Natural killer cell (primary cell): Measurements from ENCODE around the gene SNED1. TPM values are rescaled to one million over a fixed set of nuclear protein-coding genes. Genes with fewer than 3 reads are reported as not detected.

ENCODE experiments used
- ATAC-seq, 3 donors: fragments of 150-1000 bp in 2 of 3; fragments of 200-7000 bp in 1 of 3; cut with Tn5 transposase; 1 replicate in 1 of 3; 2 replicates in 2 of 3; pipeline ENCODE4 v1.10.0; 2021; ENCODE audit warnings: mild to moderate bottlenecking in 2 of 3, moderate library complexity in 2 of 3
- DNase-seq, 2 donors: peaks; one replicate each; pipeline versions ENCODE4 v3.0.0 to v3.0.0-alpha.2; 2013 to 2021; ENCODE audit warnings: mixed read lengths in 1 of 2
- H3K27ac ChIP-seq: one replicate; pipeline ENCODE4 v1.5.1; 2013; ENCODE audit warnings: mild to moderate bottlenecking, low read length
- H3K27me3 ChIP-seq: one replicate; pipeline ENCODE4 v1.6.1; 2013; ENCODE audit warnings: low read length; ENCODE audit not compliant: control insufficient read depth, insufficient read depth
- H3K36me3 ChIP-seq: one replicate; pipeline ENCODE4 v1.6.1; 2013; ENCODE audit warnings: low read length; ENCODE audit not compliant: control insufficient read depth, insufficient read depth
- H3K4me1 ChIP-seq: one replicate; pipeline ENCODE4 v1.6.1; 2013; ENCODE audit warnings: low read length; ENCODE audit not compliant: control insufficient read depth, insufficient read depth
- H3K4me3 ChIP-seq: one replicate; pipeline ENCODE4 v1.5.1; 2013; ENCODE audit warnings: low read length
- H3K9me3 ChIP-seq: one replicate; pipeline ENCODE4 v1.6.1; 2013; ENCODE audit warnings: low read length; ENCODE audit not compliant: control insufficient read depth, insufficient read depth
- H3K27ac Mint-ChIP-seq, 2 donors: one replicate each; pipeline ENCODE4 v1.8.0; 2022; ENCODE audit warnings: mild to moderate bottlenecking in 2 of 2, mixed read lengths in 2 of 2, moderate library complexity in 1 of 2
- H3K27me3 Mint-ChIP-seq, 2 donors: one replicate each; pipeline ENCODE4 v1.8.0; 2022; ENCODE audit warnings: low read depth in 2 of 2, mixed read lengths in 2 of 2
- H3K36me3 Mint-ChIP-seq: one replicate; pipeline ENCODE4 v1.8.0; 2022; ENCODE audit warnings: mixed read lengths
- H3K4me1 Mint-ChIP-seq, 2 donors: one replicate each; pipeline ENCODE4 v1.8.0; 2022; ENCODE audit warnings: mixed read lengths in 2 of 2
- H3K4me3 Mint-ChIP-seq: one replicate; pipeline ENCODE4 v1.8.0; 2022; ENCODE audit warnings: mild to moderate bottlenecking, moderate library complexity, mixed read lengths
- H3K9me3 Mint-ChIP-seq, 2 donors: one replicate each; pipeline ENCODE4 v1.8.0; 2022; ENCODE audit warnings: mixed read lengths in 2 of 2
- WGBS: methylation state at CpG from one replicate; pipeline ENCODE4 v1.1.7; 2013; ENCODE audit warnings: missing lambda C conversion rate; ENCODE audit not compliant: insufficient coverage; 5-methylcytosine and 5-hydroxymethylcytosine counted together
- intact Hi-C: fragments of 100-400 bp; cut with micrococcal nuclease; formaldehyde crosslinking; loops from one replicate; pipeline ENCODE4 v1.14.2; 2022
- total RNA-seq, 4 donors: library from RNA; stranded (reverse); fragments of 120-200 nt in 1 of 4; gene quantifications; one replicate each; pipeline versions ENCODE4 v1.2.3 to v1.2.4, GENCODE V29; 2013 to 2022
- TF ChIP-seq, protein P1 (sequence below): fragments of 200-600 bp; IDR thresholded peaks from one replicate; pipeline ENCODE4 v1.8.0; 2022; ENCODE audit warnings: antibody characterized with exemption

The SNED1 gene
- total RNA-seq, 3 donors from 2014 or later (not counting 1 experiment from before 2014, with no cell fraction given): 0.97 to 4.9 (median 2.5) TPM

DNA sequence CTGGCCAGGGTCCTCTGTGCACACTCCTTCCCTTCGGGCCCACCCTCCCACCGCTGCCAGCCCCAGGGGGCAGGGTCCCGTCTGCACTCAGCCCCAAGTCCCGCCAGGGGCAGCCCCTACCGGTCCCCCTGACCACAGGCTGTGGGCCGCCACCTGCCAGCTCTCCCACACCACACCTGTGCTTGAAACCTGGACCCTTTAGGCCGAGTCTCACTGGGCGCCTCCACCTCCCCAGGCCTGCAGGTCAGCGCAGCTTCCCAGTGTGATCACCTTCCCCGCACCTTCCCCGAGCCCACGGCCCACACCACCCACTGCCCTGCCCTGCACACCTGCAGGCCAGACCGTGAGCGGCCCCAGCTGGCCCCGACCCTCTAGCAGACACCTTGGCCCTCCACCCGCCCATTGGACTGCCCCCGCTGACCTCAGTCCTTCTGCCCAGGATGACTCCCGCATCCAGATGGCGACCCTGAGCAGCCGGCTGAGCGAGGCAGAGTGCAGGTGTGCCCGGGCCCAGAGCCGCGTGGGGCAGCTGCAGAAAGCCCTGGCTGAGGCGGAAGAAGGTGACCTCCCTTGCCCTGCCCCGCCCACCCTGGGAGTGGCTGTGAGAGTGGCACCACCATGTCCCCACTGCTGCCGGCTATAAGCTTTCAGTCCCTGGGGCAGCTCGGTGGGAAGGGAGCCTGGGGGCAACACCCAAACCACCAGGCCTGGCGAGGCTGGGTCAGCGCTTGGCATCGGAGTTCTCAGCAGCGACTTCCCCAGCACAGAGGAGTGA is 31.3 kb upstream of the SNED1 start:
- intact Hi-C loops: no loop called here
- Histone ChIP-seq H3K9me3 (no peaks in the 10 kb centered on the region), H3K27ac (no peak overlapping the region), H3K36me3 (no peaks in the 10 kb centered on the region), H3K4me1 (peaks cover 5% of the 10 kb centered on the region), H3K27me3 (no peaks in the 10 kb centered on the region), H3K4me3 (no peak overlapping the region)
- H3K9me3 Mint-ChIP-seq: no peaks in the 10 kb centered on the region
- no peaks in the 10 kb centered on the region for H3K36me3 Mint-ChIP-seq
- ATAC-seq: no peak
- no peak overlapping the region for H3K4me3 Mint-ChIP-seq
- 86% methylated on average over 32 of the region's 32 CpGs for WGBS
- no peak for DNase-seq
- H3K27ac Mint-ChIP-seq: no peak overlapping the region
- TF ChIP-seq, protein P1, sequence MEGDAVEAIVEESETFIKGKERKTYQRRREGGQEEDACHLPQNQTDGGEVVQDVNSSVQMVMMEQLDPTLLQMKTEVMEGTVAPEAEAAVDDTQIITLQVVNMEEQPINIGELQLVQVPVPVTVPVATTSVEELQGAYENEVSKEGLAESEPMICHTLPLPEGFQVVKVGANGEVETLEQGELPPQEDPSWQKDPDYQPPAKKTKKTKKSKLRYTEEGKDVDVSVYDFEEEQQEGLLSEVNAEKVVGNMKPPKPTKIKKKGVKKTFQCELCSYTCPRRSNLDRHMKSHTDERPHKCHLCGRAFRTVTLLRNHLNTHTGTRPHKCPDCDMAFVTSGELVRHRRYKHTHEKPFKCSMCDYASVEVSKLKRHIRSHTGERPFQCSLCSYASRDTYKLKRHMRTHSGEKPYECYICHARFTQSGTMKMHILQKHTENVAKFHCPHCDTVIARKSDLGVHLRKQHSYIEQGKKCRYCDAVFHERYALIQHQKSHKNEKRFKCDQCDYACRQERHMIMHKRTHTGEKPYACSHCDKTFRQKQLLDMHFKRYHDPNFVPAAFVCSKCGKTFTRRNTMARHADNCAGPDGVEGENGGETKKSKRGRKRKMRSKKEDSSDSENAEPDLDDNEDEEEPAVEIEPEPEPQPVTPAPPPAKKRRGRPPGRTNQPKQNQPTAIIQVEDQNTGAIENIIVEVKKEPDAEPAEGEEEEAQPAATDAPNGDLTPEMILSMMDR: no peak
- H3K27me3 Mint-ChIP-seq: peaks cover 0 to 3% of the 10 kb centered on the region in 2 donors
- no peaks in the 10 kb centered on the region for H3K4me1 Mint-ChIP-seq

DNA sequence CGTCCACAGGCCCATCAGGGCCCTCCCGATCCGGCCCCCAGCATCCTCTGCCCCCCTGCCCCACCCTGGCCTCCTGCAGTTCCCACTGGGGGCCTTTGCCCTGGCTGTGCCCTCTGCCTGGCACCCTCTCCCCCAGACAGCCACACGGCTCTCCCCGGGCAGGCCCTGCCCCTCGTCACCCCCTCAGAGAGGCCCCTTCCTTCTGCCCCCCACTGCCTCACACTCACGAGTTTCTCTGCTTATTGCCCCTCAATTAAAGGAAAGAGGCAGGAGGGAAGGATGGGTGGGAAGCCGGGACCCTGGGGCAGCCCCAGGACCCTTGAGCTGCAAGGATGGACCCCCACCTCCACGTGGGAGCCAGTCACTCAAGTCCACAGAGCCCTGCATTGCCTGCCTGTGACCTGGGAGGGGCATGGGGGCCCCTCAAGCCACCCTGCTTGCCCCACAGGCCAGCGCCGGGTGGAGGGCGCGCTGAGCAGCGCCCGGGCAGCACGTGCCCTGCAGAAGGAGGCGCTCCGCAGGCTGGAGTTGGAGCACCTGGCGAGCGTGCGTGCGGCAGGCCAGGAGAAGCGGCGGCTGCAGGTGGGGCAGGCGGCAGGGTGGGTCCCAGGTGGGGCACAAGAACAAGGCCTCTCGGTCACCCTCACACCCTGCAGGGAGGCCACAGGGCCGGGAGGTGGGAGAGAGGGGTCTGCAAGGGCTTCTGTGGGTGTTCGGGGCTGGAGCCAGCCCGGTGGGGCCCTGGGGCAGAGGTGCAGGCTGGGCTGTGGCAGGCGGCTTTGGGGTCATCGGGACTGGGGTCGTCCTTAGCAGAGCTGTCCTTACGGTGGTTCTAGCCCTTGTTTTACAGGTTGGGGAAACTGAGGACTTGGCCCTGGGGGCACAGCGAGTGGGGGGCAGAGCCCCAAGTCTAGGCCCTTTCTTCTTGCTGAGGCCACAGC is 30.5 kb upstream of the SNED1 start:
- DNase-seq (no peak), ATAC-seq (no peak)
- Mint-ChIP-seq H3K4me1 (no peaks in the 10 kb centered on the region), H3K27me3 (peaks cover 0 to 3% of the 10 kb centered on the region in 2 donors), H3K9me3 (no peaks in the 10 kb centered on the region), H3K36me3 (no peaks in the 10 kb centered on the region), H3K27ac (no peak overlapping the region), H3K4me3 (no peak overlapping the region)
- TF ChIP-seq, protein P1: no peak
- Histone ChIP-seq H3K36me3 (no peaks in the 10 kb centered on the region), H3K4me3 (no peak overlapping the region), H3K27ac (no peak overlapping the region), H3K4me1 (peaks cover 5% of the 10 kb centered on the region), H3K9me3 (no peaks in the 10 kb centered on the region), H3K27me3 (no peaks in the 10 kb centered on the region)
- intact Hi-C loops: no loop called here
- 92% methylated on average over 33 of the region's 34 CpGs for WGBS

DNA sequence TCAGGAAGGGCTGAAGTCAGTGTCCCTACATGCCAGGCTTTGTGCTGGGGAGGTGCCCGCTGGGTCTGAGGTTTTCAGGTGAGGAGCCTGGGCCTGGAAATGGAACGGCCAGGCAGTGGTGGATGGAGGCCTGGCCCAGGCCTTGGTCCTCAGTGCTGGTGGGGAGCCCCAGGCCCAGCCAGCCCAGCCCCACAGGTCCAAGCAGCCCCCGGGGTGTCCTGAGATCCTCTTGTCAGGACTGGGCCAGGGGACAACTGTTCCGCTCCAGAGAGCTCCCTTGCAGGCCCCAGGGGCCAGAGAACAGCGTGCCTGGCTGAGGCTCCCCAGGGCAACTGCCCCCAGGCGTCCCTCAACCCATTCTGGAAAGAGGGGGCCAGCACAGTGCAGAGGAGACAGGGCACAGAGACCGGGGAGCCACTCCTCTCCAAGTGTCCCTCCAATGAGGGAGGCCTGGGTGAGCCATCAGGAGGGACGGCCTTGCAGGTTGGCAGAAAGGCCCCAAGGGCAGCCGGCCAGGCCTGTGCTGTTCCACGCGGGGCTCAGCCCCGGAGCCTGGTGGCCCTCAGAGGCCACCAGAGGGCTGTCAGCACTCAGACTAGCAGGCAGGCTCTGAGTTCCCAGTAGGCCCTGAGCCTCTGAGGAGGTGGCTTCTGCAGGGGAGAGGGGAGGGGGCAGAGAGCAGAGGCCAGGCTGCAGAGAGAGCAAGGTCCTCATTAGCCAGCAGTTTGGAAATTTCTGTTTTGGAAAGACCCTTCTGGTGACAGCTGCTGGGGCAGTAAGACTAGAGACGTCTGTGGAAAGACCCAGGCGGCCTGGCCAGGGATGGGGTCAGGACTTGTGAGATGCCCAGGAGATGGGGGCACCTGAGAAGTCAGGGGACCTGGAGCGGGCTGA is 29.4 kb upstream of the SNED1 start:
- DNase-seq (peak in 1 of 2 donors; percentile 15), ATAC-seq (no peak)
- Mint-ChIP-seq H3K4me3 (no peak overlapping the region), H3K4me1 (no peaks in the 10 kb centered on the region), H3K27ac (no peak overlapping the region), H3K36me3 (no peaks in the 10 kb centered on the region), H3K27me3 (peaks cover 0 to 3% of the 10 kb centered on the region in 2 donors), H3K9me3 (peaks cover 0 to 3% of the 10 kb centered on the region in 2 donors)
- intact Hi-C loops: no loop called here
- H3K36me3 ChIP-seq: no peaks in the 10 kb centered on the region
- H3K27me3 ChIP-seq: no peaks in the 10 kb centered on the region
- H3K4me3 ChIP-seq: no peak overlapping the region
- TF ChIP-seq, protein P1: no peak
- 86% methylated on average over 15 of the region's 15 CpGs for WGBS
- H3K27ac ChIP-seq: no peak overlapping the region
- peaks cover 5% of the 10 kb centered on the region for H3K4me1 ChIP-seq
- no peaks in the 10 kb centered on the region for H3K9me3 ChIP-seq
